Motor neuron (in vitro differentiated cells): ENCODE measurements around the gene CCDC195. TPM values are rescaled to one million over a fixed set of nuclear protein-coding genes. Genes with fewer than 3 reads are reported as not detected.

Experiments used
- ATAC-seq, 8 experiments: fragments of 200-7000 bp; cut with Tn5 transposase; replicated peaks in 6 of 8; 2 replicates each; pipeline ENCODE4 v1.8.0; 2021; ENCODE audit warnings: mild to moderate bottlenecking in 8 of 8, moderate library complexity in 8 of 8
- H3K27ac ChIP-seq, 2 donors: fragments of 250-450 bp; sonication (Bioruptor Pico); 2 replicates each; pipeline ENCODE4 v1.9.0; 2021; ENCODE audit warnings: antibody characterized with exemption in 2 of 2, mild to moderate bottlenecking in 2 of 2, moderate library complexity in 1 of 2
- H3K4me1 ChIP-seq, 2 donors: fragments of 250-450 bp; sonication (Bioruptor Pico); replicated peaks in 1 of 2; 2 replicates each; pipeline ENCODE4 v1.6.1; 2021; ENCODE audit warnings: antibody characterized with exemption in 2 of 2, mild to moderate bottlenecking in 2 of 2, moderate library complexity in 1 of 2
- H3K4me3 ChIP-seq, 5 donors: fragments of 250-450 bp; sonication (Bioruptor Pico); 2 replicates each; pipeline ENCODE4 v1.9.0; 2021; ENCODE audit warnings: antibody characterized with exemption in 5 of 5, mild to moderate bottlenecking in 5 of 5, moderate library complexity in 4 of 5
- WGBS, 10 experiments: fragments of 450-650 bp; shearing (Covaris generic); methylation state at CpG; one replicate each; pipeline ENCODE4 v1.0.0; 2022; 5-methylcytosine and 5-hydroxymethylcytosine counted together
- in situ Hi-C, 9 experiments: fragments of 400-800 bp; cut with MboI; loops; one replicate each; pipeline ENCODE4 v1.15.0; 2021; ENCODE audit warnings: low sequenced_read_pairs in 9 of 9, low pct_unique_long_range_greater_than_20kb in 2 of 9; ENCODE audit not compliant: unreplicated experiment in 9 of 9
- total RNA-seq, 8 experiments: library from RNA; unstranded; fragments of 300-600 nt; gene quantifications; 2 replicates each; pipeline versions ENCODE4 v1.2.3 to v1.2.4, GENCODE V29; 2022

Gene CCDC195
- total RNA-seq, 8 experiments from 2014 or later: not detected

GRCh38 chr2:224723586-224724217 is 7.5 kb upstream of the CCDC195 start:
- H3K4me3 ChIP-seq: no peak overlapping the region
- in situ Hi-C loops: no loop called here
- H3K27ac ChIP-seq: no peak overlapping the region
- no peak for ATAC-seq
- peaks cover 0 to 16% of the 10 kb centered on the region in 2 donors for H3K4me1 ChIP-seq
- 0 to 100% (median 82%) methylated on average over 1 to 2 of the region's 2 CpGs; no CpG with 5 or more reads in 2 of the 10 experiments for WGBS, 10 experiments

- in situ Hi-C loops: no loop called here
- H3K4me1 ChIP-seq: peaks cover 0 to 16% of the 10 kb centered on the region in 2 donors
- no peak overlapping the region for H3K27ac ChIP-seq
- no peak overlapping the region for H3K4me3 ChIP-seq
- WGBS, 10 experiments: 63 to 90% (median 85%) methylated on average over 1 to 4 of the region's 4 CpGs; no CpG with 5 or more reads in 4 of the 10 experiments
- ATAC-seq: peak in 4 of 8 experiments; percentile 14 to 34 (median 26)
These were observed 6.6 kb upstream of the CCDC195 start for GRCh38 chr2:224722770-224723169.

- Histone ChIP-seq H3K4me3 (no peak overlapping the region), H3K4me1 (peaks cover 0 to 16% of the 10 kb centered on the region in 2 donors), H3K27ac (no peak overlapping the region)
- peak in 5 of 8 experiments; percentile 16 to 74 (median 32) for ATAC-seq
- in situ Hi-C loops: no loop called here
- 45 to 92% (median 83%) methylated on average over 1 to 3 of the region's 3 CpGs; no CpG with 5 or more reads in 4 of the 10 experiments for WGBS, 10 experiments
These were observed 6.1 kb upstream of the CCDC195 start for GRCh38 chr2:224722250-224722649.

GRCh38 chr2:224716921-224717320 is 756 bp upstream of the CCDC195 start:
- Histone ChIP-seq H3K4me1 (peaks cover 0 to 6% of the 10 kb centered on the region in 2 donors), H3K4me3 (no peak overlapping the region), H3K27ac (no peak overlapping the region)
- no peak for ATAC-seq
- in situ Hi-C loops: no loop called here
- 35 to 100% (median 85%) methylated on average over 1 to 2 of the region's 2 CpGs for WGBS, 10 experiments

GRCh38 chr2:224711859-224712665 is 4.1 kb downstream of the CCDC195 start:
- peak in 1 of 8 experiments; percentile 28 for ATAC-seq
- Histone ChIP-seq H3K4me1 (peaks cover 0 to 12% of the 10 kb centered on the region in 2 donors), H3K27ac (no peak overlapping the region), H3K4me3 (no peak overlapping the region)
- 3 to 75% (median 56%) methylated on average over 2 to 9 of the region's 10 CpGs for WGBS, 10 experiments
- in situ Hi-C loops: no loop called here

GRCh38 chr2:224711381-224711780 is 4.8 kb downstream of the CCDC195 start:
- in situ Hi-C loops: no loop called here
- Histone ChIP-seq H3K4me3 (no peak overlapping the region), H3K27ac (no peak overlapping the region), H3K4me1 (peaks cover 0 to 12% of the 10 kb centered on the region in 2 donors)
- peak in 3 of 8 experiments; percentile 7 to 59 (median 24) for ATAC-seq
- WGBS, 10 experiments: 39 to 100% (median 80%) methylated on average over 1 to 3 of the region's 3 CpGs; no CpG with 5 or more reads in 1 of the 10 experiments

GRCh38 chr2:224709301-224709700 is 6.9 kb downstream of the CCDC195 start:
- 0 to 94% (median 85%) methylated on average over 1 to 3 of the region's 3 CpGs; no CpG with 5 or more reads in 3 of the 10 experiments for WGBS, 10 experiments
- in situ Hi-C loops: no loop called here
- Histone ChIP-seq H3K27ac (no peak overlapping the region), H3K4me3 (no peak overlapping the region), H3K4me1 (peaks cover 0 to 12% of the 10 kb centered on the region in 2 donors)
- ATAC-seq: no peak

GRCh38 chr2:224694502-224694901 is 21.7 kb downstream of the CCDC195 start:
- in situ Hi-C loops: no loop called here
- Histone ChIP-seq H3K27ac (no peak overlapping the region), H3K4me1 (no peaks in the 10 kb centered on the region), H3K4me3 (no peak overlapping the region)
- WGBS, 10 experiments: 33 to 80% (median 66%) methylated on average over 1 to 3 of the region's 3 CpGs; no CpG with 5 or more reads in 1 of the 10 experiments
- no peak for ATAC-seq

GRCh38 chr2:224691563-224691962 is 24.6 kb downstream of the CCDC195 start:
- Histone ChIP-seq H3K27ac (no peak overlapping the region), H3K4me1 (no peaks in the 10 kb centered on the region), H3K4me3 (no peak overlapping the region)
- in situ Hi-C loops: no loop called here
- no peak for ATAC-seq
- WGBS, 10 experiments: 42 to 100% (median 69%) methylated on average over 1 to 2 of the region's 2 CpGs; no CpG with 5 or more reads in 4 of the 10 experiments

GRCh38 chr2:224690868-224691267 is 25.3 kb downstream of the CCDC195 start:
- ATAC-seq: no peak
- 41 to 100% (median 80%) methylated on average over 1 to 2 of the region's 2 CpGs; no CpG with 5 or more reads in 1 of the 10 experiments for WGBS, 10 experiments
- in situ Hi-C loops: no loop called here
- no peak overlapping the region for H3K27ac ChIP-seq
- H3K4me3 ChIP-seq: no peak overlapping the region
- H3K4me1 ChIP-seq: no peaks in the 10 kb centered on the region

GRCh38 chr2:224689539-224689938 is 26.6 kb downstream of the CCDC195 start:
- no peak for ATAC-seq
- H3K27ac ChIP-seq: no peak overlapping the region
- WGBS, 10 experiments: 44 to 100% (median 65%) methylated on average over 1 to 2 of the region's 2 CpGs; no CpG with 5 or more reads in 1 of the 10 experiments
- H3K4me1 ChIP-seq: no peaks in the 10 kb centered on the region
- in situ Hi-C loops: no loop called here
- no peak overlapping the region for H3K4me3 ChIP-seq

GRCh38 chr2:224688997-224689396 is 27.2 kb downstream of the CCDC195 start:
- in situ Hi-C loops: no loop called here
- Histone ChIP-seq H3K27ac (no peak overlapping the region), H3K4me3 (no peak overlapping the region), H3K4me1 (no peaks in the 10 kb centered on the region)
- WGBS, 10 experiments: 71 to 100% (median 100%) methylated on average over 1 to 2 of the region's 2 CpGs; no CpG with 5 or more reads in 5 of the 10 experiments
- ATAC-seq: no peak

- no peak for ATAC-seq
- H3K4me1 ChIP-seq: no peaks in the 10 kb centered on the region
- WGBS, 10 experiments: 40 to 100% (median 84%) methylated on average over 1 to 4 of the region's 4 CpGs; no CpG with 5 or more reads in 1 of the 10 experiments
- H3K27ac ChIP-seq: no peak overlapping the region
- in situ Hi-C loops: no loop called here
- H3K4me3 ChIP-seq: no peak overlapping the region
These were observed 29.0 kb downstream of the CCDC195 start for GRCh38 chr2:224687156-224687555.
